Measurements from ENCODE around the gene ACVR1B.

Gene ACVR1B

GRCh38 chr12:52026263-52026662 is 74.8 kb downstream of the ACVR1B start:
- DNase-seq = no peak

DNA sequence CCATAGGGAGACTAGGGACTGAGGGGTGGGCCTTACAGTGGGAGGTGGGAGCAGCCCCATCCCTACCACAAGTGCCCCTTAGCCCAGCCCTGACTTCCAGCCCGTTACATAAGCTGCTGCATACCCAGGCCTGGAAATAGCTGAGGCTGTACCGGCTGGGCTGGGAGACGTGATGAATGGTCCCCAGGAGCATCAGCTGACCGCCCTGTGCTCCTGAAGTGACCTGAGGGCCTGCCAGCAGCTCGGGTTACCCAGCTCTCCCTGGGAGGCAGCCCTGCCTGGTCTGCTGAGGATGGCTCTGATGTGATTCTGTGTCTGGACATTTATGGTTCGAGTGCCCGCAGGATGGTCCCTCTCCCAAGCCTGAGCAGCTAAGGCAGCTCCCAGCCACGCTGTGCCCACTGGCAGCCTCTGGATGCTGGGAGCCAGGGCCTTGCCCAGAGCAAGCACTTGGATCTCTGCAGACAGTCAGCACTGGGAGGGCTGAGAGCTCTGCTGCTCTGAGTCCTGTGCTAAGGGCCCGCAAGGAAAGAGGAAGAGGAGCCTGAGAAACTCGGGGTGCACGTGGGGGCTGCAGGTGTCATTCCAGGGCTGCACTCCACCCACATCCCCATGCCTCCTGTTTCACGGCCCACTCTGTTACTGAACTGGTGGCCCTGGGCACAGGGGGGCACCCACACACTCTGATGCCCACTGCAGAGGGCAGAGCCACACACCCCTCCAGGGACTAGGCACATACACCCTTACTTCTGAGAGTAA is 75.8 kb downstream of the ACVR1B start:
- DNase-seq = no peak

DNA sequence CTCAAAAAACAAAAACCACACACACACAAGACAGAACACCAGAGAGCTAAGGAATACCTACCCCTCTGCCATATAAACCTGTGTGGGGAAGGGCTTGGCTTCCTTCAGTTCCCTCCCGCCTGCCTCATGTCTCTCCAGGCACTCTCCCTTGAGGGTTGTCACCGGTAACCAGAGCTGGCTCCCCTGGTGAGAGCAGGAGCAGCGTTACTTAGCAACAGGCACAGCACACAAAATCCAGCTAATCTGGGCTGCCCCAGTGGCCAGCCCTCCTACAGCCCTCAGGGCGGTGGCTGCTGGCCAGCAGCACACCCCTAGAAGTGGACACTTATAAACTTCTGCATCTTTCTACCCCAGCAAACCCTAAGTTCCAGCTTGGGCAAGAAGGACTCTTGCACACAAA is 78.2 kb downstream of the ACVR1B start:
- no peak for DNase-seq

DNA sequence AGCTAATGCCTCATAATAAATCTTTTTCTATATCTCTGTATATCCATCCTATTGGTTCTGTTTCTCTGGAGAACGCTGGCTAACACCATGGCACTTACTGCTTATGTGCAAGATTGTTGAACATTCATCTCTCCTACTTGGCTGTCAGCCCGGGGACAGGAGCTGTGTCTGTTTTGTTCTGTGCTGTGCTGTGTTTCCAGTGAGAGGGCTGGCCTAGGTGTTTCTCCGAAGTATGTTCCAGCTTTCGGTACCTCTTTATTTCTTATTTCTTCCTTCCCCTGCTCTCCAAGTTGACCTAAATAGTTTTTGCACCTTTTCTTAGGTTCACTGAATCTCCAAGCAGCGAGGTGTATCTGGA is 80.9 kb downstream of the ACVR1B start:
- no peak for DNase-seq

GRCh38 chr12:52032804-52033445 is 81.4 kb downstream of the ACVR1B start:
- DNase-seq = peak; percentile 88

- DNase-seq = no peak
Measured at GRCh38 chr12:52033446-52034140, 82.1 kb downstream of the ACVR1B start.

DNA sequence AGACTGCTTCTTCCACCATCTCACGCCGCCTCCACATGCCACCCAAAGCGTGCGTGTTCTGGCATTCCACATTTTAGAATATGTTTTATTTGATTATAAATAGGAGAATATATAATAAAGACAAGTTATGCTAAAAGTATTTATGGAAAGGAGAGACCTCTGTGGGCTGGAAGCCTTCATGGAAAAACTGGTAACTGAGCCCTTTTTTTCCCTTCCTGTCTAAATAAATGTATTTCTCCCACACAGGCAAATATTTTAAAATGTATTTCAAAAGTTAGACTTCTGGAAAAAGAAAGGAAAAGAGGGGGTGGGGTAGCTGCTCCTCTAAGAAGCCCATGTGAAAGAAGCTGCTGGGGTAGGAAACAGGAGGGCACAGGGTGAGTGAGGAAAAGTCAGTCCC is 83.7 kb downstream of the ACVR1B start:
- no peak for DNase-seq

GRCh38 chr12:52035926-52036325 is 84.4 kb downstream of the ACVR1B start:
- DNase-seq = no peak

DNA sequence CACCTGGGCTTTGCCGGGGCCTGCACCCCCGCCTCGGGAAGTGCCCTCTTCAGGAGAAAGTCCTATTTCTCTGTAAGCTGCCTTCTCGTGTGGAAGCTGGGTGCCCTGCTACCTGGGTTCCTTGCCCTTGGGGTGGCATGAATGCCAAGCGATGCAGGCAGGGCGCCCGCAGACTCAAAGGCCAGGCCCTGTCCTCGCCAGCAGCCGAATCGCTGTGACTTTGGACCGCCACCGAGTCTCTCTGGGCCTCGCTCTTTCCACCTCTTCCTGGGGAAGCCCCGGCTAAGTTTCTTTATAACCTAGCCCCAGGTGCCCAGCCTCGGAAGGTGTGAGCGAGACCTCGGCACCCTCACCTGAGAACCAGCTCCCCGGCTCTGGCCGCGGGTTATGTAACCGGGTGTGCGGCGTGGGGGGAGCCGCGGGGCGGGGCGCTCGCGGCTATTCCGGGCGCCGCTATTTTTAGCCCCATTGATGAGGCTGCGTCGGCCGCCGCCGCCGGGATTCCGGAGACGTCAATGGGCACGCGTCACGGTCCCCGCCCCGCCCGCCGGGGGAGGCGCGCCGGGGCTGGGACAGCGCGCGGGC is 85.2 kb downstream of the ACVR1B start:
- no peak for DNase-seq

GRCh38 chr12:52037248-52037861 is 85.9 kb downstream of the ACVR1B start:
- DNase-seq = no peak

GRCh38 chr12:52038447-52038846 is 86.9 kb downstream of the ACVR1B start:
- DNase-seq = no peak

DNA sequence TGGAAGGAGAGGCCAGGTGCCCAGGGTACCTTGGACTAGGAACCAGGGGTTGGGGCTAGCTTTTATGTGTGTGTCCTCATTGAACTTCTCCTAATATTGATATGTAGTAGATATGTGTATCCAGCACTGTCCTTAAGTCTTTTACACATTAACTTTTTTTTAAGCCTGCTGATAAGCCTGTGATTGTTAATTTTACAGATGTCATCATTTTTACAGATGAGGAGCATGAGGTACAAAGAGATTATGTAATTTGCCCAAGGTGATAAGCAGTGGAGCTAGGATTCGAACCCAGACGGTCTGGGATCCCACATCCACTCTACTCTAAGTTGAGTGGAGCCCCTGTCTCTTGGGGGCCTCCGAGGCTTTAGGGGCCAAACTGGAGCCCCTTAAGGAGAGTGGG is 89.5 kb downstream of the ACVR1B start:
- DNase-seq = no peak

DNA sequence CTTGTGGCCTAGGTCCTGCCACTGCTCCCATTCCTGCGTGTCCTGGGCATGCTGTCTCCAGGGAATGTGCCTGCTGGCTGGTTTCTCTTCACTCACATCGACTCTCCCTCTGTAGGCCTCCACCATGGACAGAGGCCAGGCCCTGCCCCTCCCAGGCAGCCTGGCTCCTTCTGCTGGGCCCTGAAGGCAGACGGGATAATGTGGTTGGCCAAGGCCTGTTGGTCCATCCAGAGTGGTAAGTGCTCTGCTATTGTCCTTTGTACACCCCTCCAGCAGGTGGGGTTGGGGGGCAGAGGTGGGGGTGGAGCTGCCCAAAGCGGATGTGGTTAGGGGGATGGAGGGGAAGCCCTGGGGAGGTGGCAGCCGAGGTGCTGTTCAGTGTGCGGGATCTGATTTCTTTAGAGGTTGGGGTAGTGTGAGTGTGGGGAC is 90.2 kb downstream of the ACVR1B start:
- no peak for DNase-seq

DNA sequence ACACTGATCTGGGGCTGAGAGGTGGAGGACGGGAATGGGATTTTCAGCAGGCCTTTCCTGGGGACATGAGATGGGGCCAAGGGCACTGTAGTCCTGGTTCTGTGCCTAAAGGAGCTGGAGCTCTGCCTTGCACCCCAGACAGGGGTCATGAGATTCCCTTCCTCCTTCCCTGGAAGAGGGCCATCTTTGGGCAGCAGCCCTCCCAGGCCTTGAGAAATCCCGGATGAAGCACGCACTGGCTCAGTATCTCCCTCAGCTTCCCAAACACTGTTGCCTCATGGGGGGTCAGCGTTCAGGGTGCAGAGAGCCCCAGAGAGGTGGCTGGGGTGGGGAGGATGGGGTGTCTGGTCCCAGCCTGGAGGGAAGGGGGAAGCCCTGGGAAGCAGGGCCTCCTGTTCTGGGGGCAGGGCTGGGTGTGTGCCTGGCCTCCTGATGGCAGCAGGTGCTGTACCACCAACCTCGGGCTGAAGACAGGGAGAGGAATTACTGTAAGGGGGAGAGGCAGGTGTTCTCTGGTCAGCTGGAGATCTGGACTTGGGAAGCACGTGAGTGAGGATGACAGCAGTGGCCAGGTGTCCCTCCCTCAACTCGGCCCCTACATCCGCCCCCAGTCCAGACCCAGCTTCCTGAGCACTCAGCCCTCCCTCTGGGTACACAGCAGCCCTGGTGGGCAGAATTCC is 91.3 kb downstream of the ACVR1B start:
- no peak for DNase-seq

DNA sequence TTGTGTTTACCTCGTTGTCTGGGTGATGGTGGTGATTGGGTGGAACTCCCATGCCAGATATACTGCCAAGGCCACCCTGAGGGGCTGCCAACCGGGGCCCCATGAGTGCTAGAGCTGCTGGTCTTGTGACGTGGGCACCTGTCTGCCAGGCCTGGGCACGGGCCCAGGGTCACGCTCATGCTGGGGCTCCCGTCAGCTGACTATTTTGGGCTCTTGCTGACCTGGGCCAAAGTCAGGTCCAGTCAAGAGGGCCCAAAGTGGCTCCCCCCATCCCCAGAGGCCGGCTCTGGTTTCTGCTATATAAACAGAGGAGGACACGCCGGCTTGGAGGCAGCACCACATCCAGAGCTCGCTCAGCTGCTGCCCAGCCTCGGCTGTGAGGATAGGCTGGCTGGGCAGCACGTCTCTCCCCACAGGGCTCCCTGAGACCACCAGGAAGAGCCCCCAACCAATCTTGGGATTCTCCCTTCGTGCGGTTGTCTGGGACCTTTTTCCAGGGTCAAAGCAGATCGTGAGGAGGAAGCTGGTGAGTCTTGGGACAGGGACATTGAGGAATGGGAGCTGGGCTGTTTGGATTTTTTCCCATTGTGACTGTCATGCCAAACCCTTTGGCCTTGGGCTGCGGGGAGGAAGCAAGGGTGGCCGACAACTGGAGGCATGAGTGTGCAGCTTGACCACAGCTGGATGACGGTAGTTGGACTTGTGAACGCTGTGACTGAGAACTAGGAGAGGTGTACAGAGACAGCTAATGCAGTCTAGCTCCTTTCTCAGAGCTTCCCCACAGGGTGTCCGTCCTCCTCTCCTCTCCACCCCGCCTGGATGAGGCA is 92.1 kb downstream of the ACVR1B start:
- DNase-seq = no peak

DNA sequence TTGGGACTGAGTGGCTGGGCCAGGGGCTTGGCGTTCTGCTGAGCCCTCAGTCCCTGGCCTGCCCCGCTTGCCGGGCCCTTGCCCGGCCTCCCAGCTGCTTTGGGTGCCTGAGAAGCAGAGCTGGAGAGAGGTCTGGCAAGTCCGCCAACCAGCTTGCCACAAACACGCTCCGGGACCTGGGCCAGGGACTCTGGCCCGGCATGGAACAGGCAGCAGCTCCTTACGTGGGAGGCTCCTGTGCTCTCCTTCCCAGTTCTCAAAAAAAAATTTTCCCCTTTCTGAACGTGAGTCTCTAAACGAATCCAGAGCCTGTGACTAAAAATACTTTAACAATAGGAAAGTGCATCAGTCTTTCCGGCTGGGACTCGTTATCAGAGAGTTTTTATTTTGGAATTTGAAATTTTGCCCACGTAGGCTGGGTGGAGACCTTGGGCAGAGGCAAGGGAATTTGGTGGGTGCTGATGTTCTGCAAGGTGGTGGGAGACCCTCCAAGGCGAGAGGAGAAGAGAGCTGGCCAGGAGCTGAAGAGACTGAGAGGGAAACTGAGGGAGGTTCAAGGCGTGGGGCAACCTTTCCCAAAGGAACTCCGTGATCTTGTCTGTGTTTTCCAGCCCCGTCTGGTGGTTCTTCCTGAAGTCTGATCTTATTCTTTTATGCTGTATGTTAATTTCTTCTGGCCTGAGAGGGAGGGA is 92.9 kb downstream of the ACVR1B start:
- no peak for DNase-seq

- peak; percentile 13 for DNase-seq
Measured at GRCh38 chr12:52045794-52046199, 94.3 kb downstream of the ACVR1B start.

Measured in GDM1 (cell line).